Upper lobe of left lung (tissue), 4 donors: Measurements from ENCODE around the gene EPB41L3.

ENCODE experiments used
- EP300 ChIP-seq, 4 donors: sonication (generic); formaldehyde crosslinking; IDR thresholded peaks; one replicate each; pipeline ENCODE4 v1.5.1; 2017; ENCODE audit warnings: antibody characterized with exemption in 4 of 4, control low read depth in 2 of 4
- POLR2A ChIP-seq, 4 donors: fragments of 450-650 bp; IDR thresholded peaks; one replicate each; pipeline ENCODE4 v1.5.1; 2016 to 2017; ENCODE audit warnings: antibody characterized with exemption in 4 of 4, mild to moderate bottlenecking in 2 of 4
- POLR2AphosphoS5 ChIP-seq, 2 donors: sonication (generic); formaldehyde crosslinking; IDR thresholded peaks; one replicate each; pipeline ENCODE4 v1.5.1; 2017; ENCODE audit warnings: antibody characterized with exemption in 2 of 2
- TF ChIP-seq, protein P1 (sequence below), 6 experiments: fragments of 450-650 bp in 4 of 6; fragments of 200-600 bp in 2 of 6; sonication (generic) in 2 of 6; IDR thresholded peaks; one replicate each; pipeline ENCODE4 v1.5.1; 2016 to 2019; ENCODE audit warnings: antibody characterized with exemption in 6 of 6

DNA sequence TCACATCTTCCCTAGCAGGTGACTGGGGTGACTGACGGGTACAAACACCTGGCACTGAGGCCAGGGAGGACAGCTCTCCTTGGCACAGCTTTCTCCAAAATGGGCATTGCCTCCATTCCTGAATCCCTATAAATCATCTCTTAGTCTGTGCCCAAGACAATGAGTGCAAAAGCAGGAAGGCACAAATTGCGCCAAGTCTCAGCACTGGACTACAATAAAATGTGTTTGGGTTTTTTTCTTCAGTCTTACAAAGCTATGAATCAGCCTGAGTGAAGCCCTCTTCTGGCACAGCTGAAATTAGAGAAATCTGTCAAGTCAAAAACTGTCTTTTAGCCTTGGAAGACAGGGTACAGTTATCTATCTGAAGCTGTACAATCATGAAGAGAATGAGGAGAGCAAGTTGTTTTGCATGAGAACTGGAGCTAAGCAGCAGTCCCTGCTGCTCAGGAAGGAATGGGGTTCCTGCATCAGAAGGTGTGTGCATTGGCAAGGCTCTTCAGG, 90.8 kb downstream of the EPB41L3 start:
- no peak for TF ChIP-seq POLR2A (IDR thresholded peaks at IDR 0.05)
- TF ChIP-seq, protein P1, sequence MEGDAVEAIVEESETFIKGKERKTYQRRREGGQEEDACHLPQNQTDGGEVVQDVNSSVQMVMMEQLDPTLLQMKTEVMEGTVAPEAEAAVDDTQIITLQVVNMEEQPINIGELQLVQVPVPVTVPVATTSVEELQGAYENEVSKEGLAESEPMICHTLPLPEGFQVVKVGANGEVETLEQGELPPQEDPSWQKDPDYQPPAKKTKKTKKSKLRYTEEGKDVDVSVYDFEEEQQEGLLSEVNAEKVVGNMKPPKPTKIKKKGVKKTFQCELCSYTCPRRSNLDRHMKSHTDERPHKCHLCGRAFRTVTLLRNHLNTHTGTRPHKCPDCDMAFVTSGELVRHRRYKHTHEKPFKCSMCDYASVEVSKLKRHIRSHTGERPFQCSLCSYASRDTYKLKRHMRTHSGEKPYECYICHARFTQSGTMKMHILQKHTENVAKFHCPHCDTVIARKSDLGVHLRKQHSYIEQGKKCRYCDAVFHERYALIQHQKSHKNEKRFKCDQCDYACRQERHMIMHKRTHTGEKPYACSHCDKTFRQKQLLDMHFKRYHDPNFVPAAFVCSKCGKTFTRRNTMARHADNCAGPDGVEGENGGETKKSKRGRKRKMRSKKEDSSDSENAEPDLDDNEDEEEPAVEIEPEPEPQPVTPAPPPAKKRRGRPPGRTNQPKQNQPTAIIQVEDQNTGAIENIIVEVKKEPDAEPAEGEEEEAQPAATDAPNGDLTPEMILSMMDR (IDR thresholded peaks at IDR 0.05) = no peak
- no peak for TF ChIP-seq EP300 (IDR thresholded peaks at IDR 0.05)
- TF ChIP-seq POLR2AphosphoS5 (IDR thresholded peaks at IDR 0.05) = no peak
